ENCODE results near the gene TLR9.

TLR9 gene

GRCh38 chr3:52246728-52247408, 21.4 kb upstream of the TLR9 start:
- TF ChIP-seq CTCF (IDR thresholded peaks at IDR 0.05; ENCODE audit: low read depth, low read length) (no peak), MAX (IDR thresholded peaks at IDR 0.05; ENCODE audit: low read depth, low read length) (no peak), MYC (IDR thresholded peaks at IDR 0.05; ENCODE audit: low read depth, low read length) (no peak), POLR2A (IDR thresholded peaks at IDR 0.05; ENCODE audit: extremely low read depth, insufficient read length) (no peak)
- no peak overlapping the region for H3K4me3 ChIP-seq (ENCODE audit: low read depth, low read length)
- peak; percentile 36 for DNase-seq (ENCODE audit: low read depth)

GRCh38 chr3:52246264-52246620, 20.8 kb upstream of the TLR9 start:
- H3K4me3 ChIP-seq (ENCODE audit: low read depth, low read length): no peak overlapping the region
- TF ChIP-seq CTCF (IDR thresholded peaks at IDR 0.05; ENCODE audit: low read depth, low read length) (no peak), POLR2A (IDR thresholded peaks at IDR 0.05; ENCODE audit: extremely low read depth, insufficient read length) (no peak), MYC (IDR thresholded peaks at IDR 0.05; ENCODE audit: low read depth, low read length) (no peak)
- DNase-seq (ENCODE audit: low read depth): peak; percentile 2

GRCh38 chr3:52245322-52246263, 20.1 kb upstream of the TLR9 start, which contains the start of gene PPM1M:
Gene PPM1M, plus strand, starts transcription at chr3:52245759. Its CDS starts 66 bp downstream, at chr3:52245825.
- no peak within 1 kb of the TSS for H3K4me3 ChIP-seq (ENCODE audit: low read depth, low read length)
- no peak for TF ChIP-seq CTCF (IDR thresholded peaks at IDR 0.05; ENCODE audit: low read depth, low read length)
- TF ChIP-seq MYC (IDR thresholded peaks at IDR 0.05; ENCODE audit: low read depth, low read length): no peak
- no peak for TF ChIP-seq POLR2A (IDR thresholded peaks at IDR 0.05; ENCODE audit: extremely low read depth, insufficient read length)
- no peak for TF ChIP-seq MAX (IDR thresholded peaks at IDR 0.05; ENCODE audit: low read depth, low read length)
- DNase-seq (ENCODE audit: low read depth): peak; percentile 37

GRCh38 chr3:52243791-52244628, 18.6 kb upstream of the TLR9 start:
- DNase-seq (ENCODE audit: low read depth): peak; percentile 91
- H3K4me3 ChIP-seq (ENCODE audit: low read depth, low read length): no peak overlapping the region
- TF ChIP-seq CTCF (IDR thresholded peaks at IDR 0.05; ENCODE audit: low read depth, low read length) (no peak), MYC (IDR thresholded peaks at IDR 0.05; ENCODE audit: low read depth, low read length) (no peak), MAX (IDR thresholded peaks at IDR 0.05; ENCODE audit: low read depth, low read length) (no peak), POLR2A (IDR thresholded peaks at IDR 0.05; ENCODE audit: extremely low read depth, insufficient read length) (no peak)

- DNase-seq (ENCODE audit: low read depth): no peak
- TF ChIP-seq CTCF (IDR thresholded peaks at IDR 0.05; ENCODE audit: low read depth, low read length) (no peak), MYC (IDR thresholded peaks at IDR 0.05; ENCODE audit: low read depth, low read length) (no peak), MAX (IDR thresholded peaks at IDR 0.05; ENCODE audit: low read depth, low read length) (no peak), POLR2A (IDR thresholded peaks at IDR 0.05; ENCODE audit: extremely low read depth, insufficient read length) (no peak)
- H3K4me3 ChIP-seq (ENCODE audit: low read depth, low read length): no peak overlapping the region
These were observed 16.6 kb upstream of the TLR9 start for GRCh38 chr3:52242039-52242438.
